T-helper 1 cell treated with Interleukin-12 subunit alpha and Interleukin-12 subunit beta and Interleukin-4 antibody, amounts not matched to agents 30 ng/mL and 1 ng/mL, for 36 hours (primary cell): ENCODE results near the gene SEC14L2. TPM values are rescaled to one million over a fixed set of nuclear protein-coding genes. Genes with fewer than 3 reads are reported as not detected.
"Not testable (repeated sequence)": the region's sequence is repeated elsewhere in the genome, so short reads cannot be mapped to it uniquely, and the experiment has no call there.

ENCODE experiments used
- intact Hi-C: fragments of 100-400 bp; cut with micrococcal nuclease; formaldehyde crosslinking; loops from one replicate; pipeline ENCODE4 v1.15.1; 2024
- total RNA-seq: library from RNA; stranded (reverse); gene quantifications from 2 replicates; pipeline ENCODE4 v1.2.3, GENCODE V29; 2022

SEC14L2 gene
- total RNA-seq, 1 donor from 2014 or later: 11.1 TPM

DNA sequence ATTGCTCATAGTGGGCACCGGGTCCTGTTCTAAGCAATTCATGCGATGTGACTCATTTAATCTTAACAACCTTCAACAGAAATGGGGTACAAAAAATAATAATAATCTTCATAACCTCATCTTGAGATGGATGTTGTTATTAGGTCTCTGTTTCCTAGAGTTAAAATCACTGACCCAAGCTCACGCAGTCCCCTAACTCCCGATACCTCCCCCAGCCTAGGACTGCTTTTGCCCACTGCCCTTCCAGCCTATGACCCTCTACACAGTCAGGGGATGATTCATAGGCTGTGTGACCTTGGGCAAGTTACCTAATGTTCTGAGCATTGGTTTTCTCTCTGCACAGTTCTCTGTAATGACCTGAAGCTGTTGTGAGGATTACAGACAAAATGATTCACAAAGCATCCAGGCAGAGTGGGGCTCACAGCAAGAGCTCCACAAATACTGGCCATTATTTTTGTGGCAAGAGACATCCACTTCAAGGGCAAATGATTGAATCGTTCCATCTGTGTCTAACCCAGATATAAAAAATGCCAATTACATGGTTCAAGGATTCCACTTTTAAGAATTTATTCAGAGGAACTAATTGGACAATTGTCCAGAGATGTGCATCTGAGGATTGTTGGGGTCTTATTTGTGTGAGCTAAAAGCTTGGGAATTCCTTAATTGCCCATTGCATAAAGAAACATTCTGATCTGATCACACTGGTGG, 48.8 kb downstream of the SEC14L2 start:
- intact Hi-C loops: loop anchor here (1.0 to 5.0 kb wide), 5 partner anchors 14 to 189 kb away; partner anchors contain the start of gene TCN2

DNA sequence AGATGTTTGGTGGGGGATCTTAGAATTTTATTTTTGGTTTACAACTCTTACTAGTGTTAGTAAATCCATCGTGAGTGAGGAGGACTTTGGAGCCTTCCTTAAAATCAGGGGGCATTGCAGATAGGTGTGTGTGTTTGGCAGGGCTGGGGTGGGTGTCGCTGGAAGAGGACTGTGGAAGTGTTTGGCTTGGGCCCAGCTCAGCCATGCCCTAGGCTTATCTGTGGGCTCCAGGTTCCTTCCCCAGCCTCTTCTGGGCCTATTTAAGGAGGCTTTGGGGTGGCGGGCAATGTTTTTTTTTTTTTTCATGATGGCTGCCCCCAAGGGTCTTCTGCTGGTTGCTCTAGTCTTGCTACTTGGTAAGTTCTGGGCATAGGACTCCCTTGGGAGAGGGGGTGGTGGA, 50.8 kb downstream of the SEC14L2 start:
- intact Hi-C loops: loop anchor here (5.0 kb wide), 1 partner anchor 160 kb away; the partner anchor contains the start of gene TCN2

DNA sequence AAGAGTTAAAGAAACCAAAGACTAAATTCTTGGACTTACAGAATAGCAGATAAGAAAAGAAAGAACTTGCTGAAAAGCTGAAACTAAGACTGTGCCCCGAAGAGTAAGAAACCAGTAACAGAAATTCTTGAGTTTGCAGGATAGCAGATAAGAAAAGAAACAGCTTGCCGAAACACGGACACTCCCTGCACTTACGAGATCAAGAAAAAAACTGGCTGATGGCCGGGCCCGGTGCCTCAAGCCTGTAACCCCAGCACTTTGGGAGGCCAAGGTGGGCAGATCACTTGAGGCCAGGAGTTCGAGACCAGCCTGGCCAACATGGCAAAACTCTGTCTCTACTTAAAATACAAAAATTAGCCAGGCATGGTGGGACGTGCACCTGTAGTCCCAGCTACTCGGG, 54.7 kb downstream of the SEC14L2 start:
- intact Hi-C loops: loop anchor here (5.0 kb wide), 1 partner anchor 306 kb away; no protein-coding TSS in a partner anchor

DNA sequence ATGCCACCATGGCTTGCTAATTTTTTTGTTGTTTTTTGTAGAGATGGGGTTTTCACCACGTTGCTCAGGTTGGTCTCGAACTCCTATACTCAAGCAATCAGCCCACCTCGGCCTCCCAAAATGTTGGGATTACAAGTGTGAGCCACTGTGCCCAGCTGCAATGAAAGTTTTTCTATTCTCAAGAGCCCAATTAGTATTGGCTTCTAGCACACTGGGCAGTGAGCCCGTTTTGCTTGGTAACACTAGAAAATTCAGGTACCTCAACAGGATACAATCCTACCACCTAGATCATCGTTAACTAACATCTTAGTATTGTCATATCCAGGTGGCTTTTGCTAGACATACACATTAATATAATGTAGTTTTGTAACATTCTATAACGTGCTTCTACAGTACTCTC, 56.0 kb downstream of the SEC14L2 start:
- intact Hi-C loops: loop anchor here (5.0 kb wide), 1 partner anchor 304 kb away; no protein-coding TSS in a partner anchor

DNA sequence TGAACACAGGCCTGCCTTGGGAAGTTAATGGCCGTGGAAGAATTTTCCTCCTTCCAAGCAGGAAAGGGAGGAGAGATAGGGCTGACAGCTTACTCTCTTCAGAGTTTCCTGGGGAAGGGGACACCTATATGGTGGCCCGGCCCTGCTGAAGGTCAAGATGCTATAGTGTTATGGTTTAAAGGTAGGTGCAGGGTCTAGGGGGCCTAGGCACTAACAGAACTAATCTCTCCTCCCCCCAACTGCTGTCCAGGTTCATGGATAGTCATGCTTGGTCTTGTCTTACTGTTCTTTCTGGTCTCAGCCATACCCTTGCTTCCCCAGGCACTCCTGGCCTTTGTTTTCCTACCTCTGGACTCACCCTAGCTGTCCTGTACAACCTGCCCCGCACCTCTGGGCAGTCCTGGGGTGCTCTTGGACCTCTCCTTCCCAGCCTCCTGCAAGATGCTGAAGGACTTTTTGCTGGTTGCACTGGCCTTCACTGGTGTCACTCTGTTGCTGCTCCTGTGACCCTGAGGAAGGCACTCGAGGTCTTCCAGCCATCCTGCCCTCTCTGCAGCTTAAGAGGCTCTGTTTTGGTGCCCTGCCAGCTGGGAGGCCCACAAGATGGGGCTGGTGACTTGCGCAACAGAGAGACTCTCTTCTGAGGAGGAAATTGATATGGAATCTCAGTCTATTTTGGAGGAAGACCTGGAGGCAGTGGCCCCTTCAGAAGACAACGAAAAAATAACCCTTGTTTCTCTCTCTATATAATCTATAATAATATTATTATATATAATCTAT, 57.1 kb downstream of the SEC14L2 start:
- intact Hi-C loops: loop anchor here (5.0 kb wide), 1 partner anchor 303 kb away; no protein-coding TSS in a partner anchor

DNA sequence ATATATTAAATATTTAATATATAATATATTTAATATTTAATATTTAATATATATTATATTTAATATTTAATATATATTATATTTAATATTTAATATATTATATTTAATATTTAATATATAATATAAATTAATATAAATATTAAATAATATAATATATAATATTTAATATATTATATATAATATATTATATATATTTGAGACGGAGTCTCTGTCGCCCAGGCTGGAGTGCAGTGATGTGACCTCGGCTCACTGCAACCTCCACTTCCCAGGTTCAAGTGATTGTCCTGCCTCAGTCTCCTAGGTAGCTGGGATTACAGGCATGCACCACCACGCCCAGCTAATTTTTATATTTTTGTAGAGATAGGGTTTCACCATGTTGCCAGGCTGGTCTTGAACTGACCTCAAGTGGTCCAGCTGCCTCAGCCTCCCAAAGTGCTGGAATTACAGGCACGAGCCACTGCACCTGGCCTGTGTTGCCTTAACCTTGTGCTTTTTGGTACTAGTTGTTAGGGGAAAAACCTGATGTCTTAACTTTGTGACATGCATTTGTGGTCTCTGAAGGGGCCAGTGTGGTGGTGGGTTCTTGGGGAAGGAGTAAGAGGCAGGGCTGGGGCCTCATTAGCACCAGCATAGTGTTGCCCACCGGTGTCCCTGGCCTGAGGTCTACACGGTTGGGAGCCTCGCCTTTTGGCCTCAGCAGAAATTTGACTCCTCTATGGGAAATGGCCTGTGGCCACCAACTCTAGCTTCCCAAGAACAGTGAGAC, 58.4 kb downstream of the SEC14L2 start:
- intact Hi-C loops: no loop called here

DNA sequence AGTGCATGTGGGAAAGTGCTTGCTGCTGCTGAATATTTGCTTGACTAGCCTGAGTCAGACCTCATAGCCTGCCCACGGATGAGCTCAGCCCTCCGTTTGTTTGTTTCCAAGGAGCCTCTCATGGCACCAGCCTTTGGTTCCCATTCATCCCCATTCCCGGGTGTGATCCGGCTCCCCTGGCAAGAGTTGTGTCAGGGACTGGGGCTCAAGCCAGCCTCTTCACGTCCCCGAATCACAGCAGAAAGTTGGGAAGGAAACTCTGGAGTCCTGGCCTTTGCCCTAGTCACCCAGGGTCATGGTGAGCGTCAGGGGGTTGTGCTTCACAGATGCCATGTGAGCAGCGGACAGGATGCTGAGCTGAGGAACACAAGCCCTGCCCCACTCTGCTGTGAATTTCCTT, 61.2 kb downstream of the SEC14L2 start:
- intact Hi-C loops: loop anchor here (2.0 kb wide), 1 partner anchor 31 kb away; no protein-coding TSS in a partner anchor

DNA sequence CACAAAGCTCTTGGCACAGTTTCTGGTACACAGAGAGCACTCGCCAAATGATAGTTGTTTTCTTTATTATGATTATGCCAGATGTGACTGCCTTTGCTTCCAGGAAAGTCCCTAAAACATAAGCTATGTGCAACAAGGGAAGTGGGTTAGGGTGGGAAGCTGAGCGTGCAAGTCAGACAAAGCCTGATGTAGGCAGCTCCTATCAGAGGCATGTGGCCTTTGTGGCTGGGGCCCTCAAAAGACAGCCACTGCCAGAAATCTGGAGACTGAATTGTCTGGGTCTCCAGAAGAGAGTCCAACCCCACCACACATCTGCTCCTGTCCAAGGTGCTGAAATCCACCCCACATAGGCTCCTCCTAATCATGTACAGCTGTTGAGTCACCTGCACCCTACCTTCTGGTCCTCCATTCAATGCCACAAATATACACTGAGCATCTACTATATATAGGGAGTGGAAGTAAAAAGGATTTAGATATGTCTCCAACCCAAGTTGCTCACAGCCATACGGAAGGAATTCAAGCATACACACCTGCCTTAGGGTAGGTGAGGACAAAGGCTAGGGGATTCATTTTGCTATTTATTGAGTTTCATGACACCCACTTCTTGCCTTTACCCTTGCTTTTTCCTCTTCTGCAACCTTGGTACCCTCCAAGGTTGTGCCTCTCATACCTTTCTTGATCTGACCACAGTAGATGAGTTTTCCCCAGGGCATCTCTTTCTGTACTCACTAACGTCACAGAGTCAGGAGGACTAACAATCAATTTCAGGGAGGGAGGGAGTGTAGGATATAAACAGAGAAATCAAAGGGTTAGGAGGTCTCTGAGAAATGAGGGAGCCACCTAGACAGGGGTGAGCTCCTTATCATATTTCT, 62.6 kb downstream of the SEC14L2 start:
- intact Hi-C loops: loop anchor here (1.0 to 2.0 kb wide), 2 partner anchors 14 to 33 kb away; no protein-coding TSS in a partner anchor

DNA sequence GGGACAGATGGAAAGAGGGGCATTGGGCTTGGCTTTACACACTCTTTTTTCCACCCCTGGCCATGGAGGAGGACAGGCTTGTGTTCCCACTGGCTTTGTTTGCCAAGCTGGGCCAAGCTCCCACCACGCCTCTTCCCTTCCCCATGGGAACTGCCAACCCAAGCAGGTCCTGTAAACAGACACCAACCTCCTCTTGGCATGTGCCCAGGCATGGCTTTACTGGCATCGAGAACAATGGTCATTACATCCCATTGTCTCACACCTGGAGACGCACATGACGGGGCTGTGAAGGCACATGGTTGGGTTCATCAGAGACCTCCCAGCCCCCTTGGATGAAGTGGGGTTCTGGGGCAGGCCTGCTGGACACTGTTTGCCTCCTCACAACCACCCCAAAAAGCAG, 63.3 kb downstream of the SEC14L2 start:
- intact Hi-C loops: no loop called here

DNA sequence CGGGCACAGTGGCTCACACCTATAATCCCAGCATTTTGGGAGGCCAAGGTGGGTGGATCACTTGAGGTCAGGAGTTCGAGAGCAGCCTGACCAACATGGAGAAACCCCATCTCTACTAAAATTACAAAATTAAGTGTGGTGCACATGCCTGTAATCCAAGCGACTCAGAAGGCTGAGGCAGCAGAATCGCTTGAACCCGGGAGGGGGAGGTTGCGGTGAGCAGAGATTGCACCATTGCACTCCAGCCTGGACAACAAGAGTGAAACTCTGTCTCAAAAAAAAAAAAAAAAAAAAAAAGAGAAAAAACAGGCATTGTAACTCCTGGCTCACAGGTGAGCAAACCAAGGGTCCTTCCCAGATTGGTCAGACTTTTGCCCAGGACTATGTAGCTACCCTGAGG, 63.7 kb downstream of the SEC14L2 start:
- intact Hi-C loops: not testable (repeated sequence)

DNA sequence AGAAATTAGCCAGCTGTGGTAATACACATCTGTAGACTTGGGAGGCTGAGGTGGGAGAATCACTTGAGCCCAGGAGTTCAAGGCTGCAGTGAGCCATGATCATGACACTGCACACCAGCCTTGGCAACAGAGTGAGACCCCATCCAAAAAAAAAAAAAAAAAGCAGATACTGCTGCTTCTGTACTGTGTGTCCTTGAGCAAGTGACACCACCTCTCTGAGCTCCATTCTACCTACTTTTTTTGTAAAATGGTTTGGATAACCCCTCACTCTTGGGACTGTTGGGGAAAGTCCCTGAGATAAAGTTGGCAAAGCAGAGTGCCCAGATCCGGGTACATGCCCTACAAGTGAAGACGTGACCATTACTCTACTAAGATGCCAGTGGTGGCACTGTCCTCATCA, 72.3 kb downstream of the SEC14L2 start:
- intact Hi-C loops: no loop called here

DNA sequence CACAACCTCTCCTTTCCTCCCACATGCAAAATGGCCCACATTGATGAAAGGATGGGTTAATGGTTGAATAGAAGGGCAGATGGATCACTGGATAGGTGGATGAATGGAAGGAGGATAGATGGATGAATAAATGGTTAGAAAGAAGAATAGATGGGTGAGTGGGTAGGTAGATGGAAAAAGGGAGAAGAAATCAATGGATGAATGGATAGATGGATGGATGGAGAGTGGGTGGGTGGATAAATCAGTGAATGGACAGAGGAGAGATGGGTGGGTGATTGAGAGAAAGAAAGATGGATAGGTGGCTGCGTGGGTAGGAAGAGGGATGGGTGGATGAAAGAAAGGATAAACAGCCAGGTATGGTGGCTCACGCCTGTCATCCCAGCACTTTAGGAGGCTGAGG, 73.8 kb downstream of the SEC14L2 start:
- intact Hi-C loops: no loop called here

DNA sequence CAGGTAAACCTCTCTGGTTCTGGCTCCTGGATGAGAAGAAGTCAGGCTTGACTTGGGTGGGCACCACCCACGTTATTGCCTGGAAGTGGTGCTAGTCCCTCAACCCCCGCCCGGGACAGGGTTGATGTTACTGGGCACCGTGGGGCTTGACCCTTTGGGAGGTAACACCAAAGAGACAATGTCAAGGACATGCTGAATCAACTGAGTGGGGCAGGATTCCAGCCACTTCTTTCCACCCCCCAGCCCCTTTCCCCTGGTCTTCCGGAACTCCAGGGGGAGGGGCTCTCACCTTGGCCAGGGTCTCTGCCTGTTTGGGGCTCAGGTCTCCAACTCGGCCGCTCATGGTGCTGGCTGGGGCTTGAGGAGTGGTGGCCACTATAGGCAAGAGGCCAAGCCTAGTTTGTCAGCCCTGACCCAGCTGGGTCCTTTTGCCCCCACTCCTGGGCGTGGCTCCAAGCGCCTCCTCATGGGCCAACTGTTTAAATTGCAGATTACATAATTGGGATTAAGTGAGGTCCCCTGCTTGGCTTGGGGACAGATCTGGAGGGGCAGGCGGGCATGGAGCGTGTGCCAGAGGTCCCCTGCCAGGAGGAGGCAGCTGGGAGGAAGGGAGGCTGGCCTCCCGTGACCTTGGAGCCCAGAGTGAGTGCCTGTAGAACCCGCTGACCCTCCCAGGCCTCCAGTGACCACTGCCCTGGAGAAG, 74.9 kb downstream of the SEC14L2 start, which contains the start of gene SEC14L3:
TSS of gene SEC14L3 (minus strand) at position 402 of the 703 bp plus-strand sequence. CDS start at position 343, 59 bp downstream.
- intact Hi-C loops: no loop called here

DNA sequence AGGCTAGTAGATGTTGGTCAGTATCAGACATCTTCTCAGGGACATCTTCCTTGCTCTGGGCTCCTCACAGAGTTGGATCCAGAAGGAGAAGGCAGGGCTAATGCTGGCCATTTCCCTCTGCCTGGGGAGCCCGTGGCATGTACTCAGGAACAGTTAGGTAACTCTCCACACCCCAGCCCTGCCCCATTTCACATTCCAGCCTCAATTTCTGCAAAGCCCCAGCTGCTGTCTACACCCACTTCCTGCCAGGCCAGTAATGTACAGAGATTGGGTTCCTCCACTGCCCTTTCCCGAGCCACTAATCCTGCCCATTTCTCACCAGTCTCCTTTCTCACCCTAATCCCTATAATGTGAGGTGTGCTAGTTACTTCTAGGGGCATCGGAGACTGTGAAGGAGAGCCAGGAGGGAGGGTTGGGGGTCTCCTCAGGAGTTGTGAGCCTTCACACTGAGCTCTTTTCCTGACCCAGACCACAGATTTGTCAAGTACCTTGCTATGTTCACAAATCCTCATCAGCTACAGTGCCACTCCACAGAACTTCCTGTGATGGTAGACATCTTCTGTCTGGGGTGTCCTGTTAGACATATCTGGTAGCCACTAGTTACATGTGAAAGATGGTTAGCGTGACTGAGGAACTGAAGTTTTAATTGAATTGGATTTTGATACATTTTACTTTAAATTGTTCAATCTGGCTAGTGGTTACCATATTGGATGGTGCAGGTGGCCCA, 76.3 kb downstream of the SEC14L2 start:
- intact Hi-C loops: no loop called here

DNA sequence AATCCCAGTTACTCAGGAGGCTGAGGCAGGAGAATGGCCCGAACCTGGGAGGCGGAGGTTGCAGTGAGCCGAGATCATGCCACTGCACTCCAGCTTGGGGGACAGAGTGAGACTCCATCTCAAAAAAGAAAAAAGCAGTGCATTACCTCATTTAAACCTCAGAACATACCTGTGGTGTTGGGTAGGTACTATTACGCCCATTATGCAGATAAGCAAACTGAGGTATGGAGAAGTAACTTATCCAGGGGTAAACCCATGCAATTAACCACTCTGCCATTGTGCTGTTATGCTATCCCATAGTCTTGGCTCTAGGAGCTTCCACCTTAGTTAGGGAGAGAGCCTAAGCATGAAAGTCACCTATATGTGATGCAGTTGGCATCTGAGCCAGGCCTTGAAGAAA, 77.3 kb downstream of the SEC14L2 start:
- intact Hi-C loops: no loop called here
